HG02798 (cell line): ENCODE results near the gene TNFAIP6.
"Not testable (repeated sequence)": the region's sequence is repeated elsewhere in the genome, so short reads cannot be mapped to it uniquely, and the experiment has no call there.

Experiments used
- ATAC-seq: cut with Tn5 transposase; IDR thresholded peaks from one replicate; pipeline ENCODE4 v1.9.1; 2021; ENCODE audit warnings: mild to moderate bottlenecking; ENCODE audit not compliant: unreplicated experiment, poor library complexity

The TNFAIP6 gene

GRCh38 chr2:151409601-151410484 lies 52.5 kb downstream of the TNFAIP6 start, which contains the start of gene RIF1:
Gene RIF1 (plus strand): TSS chr2:151409902. CDS start chr2:151410424, 522 bp downstream.
- peak; percentile 96 for ATAC-seq

GRCh38 chr2:151410485-151410834 lies 53.1 kb downstream of the TNFAIP6 start:
- peak; percentile 37 for ATAC-seq

GRCh38 chr2:151417650-151418049 lies 60.3 kb downstream of the TNFAIP6 start:
- no peak for ATAC-seq

- ATAC-seq: not testable (repeated sequence)
Measured at GRCh38 chr2:151421681-151422080, 64.3 kb downstream of the TNFAIP6 start.

- ATAC-seq: peak; percentile 81
Measured at GRCh38 chr2:151422917-151423439, 65.6 kb downstream of the TNFAIP6 start.

- no peak for ATAC-seq
Measured at GRCh38 chr2:151423760-151424159, 66.4 kb downstream of the TNFAIP6 start.
